ENCODE data around the gene CFTR.

GRCh38 chr7:117630907-117631564 is 151.2 kb downstream of the CFTR start:
- TF ChIP-seq CTCF (IDR thresholded peaks at IDR 0.05 in 8 of 11, conservative IDR thresholded peaks at IDR 0.05 in 3 of 11) (no peak), POLR2AphosphoS5 (IDR thresholded peaks at IDR 0.05) (no peak)
